Measurements from ENCODE around the gene DGKD.

- no peak for TF ChIP-seq CTCF (IDR thresholded peaks at IDR 0.05)
- TF ChIP-seq POLR2AphosphoS5 (IDR thresholded peaks at IDR 0.05): no peak
These were observed 46.7 kb upstream of the DGKD start, which contains the start of gene SAG for GRCh38 chr2:233307565-233307964.
